Measurements from ENCODE around the gene CDH13.

DNA sequence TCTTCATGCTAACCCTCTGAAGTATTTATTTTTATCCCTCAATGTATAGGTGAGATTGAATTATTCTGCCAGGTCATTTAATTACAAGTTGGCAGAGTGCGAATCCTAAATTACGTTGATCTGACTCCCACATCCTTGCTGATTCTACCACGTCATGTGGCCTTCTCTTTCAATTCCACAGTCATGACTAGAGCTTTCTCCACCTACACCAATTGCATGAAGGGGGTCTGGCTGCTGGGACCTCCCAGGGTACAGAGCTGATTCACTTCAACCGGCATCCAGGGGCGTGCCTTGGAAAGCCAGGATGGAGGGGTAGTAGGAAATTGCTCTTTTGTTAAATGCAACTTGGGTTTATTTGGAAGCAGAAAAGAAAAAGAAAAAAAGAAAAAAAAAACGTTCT is 41.1 kb upstream of the CDH13 start:
- no peak for TF ChIP-seq CAMTA2 (CRISPR knock-in tag; conservative IDR thresholded peaks at IDR 0.05)
- no peak for TF ChIP-seq TAF7 (tag; IDR thresholded peaks at IDR 0.05)
- TF ChIP-seq, protein P1, sequence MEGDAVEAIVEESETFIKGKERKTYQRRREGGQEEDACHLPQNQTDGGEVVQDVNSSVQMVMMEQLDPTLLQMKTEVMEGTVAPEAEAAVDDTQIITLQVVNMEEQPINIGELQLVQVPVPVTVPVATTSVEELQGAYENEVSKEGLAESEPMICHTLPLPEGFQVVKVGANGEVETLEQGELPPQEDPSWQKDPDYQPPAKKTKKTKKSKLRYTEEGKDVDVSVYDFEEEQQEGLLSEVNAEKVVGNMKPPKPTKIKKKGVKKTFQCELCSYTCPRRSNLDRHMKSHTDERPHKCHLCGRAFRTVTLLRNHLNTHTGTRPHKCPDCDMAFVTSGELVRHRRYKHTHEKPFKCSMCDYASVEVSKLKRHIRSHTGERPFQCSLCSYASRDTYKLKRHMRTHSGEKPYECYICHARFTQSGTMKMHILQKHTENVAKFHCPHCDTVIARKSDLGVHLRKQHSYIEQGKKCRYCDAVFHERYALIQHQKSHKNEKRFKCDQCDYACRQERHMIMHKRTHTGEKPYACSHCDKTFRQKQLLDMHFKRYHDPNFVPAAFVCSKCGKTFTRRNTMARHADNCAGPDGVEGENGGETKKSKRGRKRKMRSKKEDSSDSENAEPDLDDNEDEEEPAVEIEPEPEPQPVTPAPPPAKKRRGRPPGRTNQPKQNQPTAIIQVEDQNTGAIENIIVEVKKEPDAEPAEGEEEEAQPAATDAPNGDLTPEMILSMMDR (IDR thresholded peaks at IDR 0.05 in 2 of 3, conservative IDR thresholded peaks at IDR 0.05 in 1 of 3; ENCODE audit: insufficient read depth in 2 of 3, low read depth in 1 of 3, low read length in 3 of 3): no peak
- no peak for TF ChIP-seq SMAD1 (IDR thresholded peaks at IDR 0.05; ENCODE audit: low read depth, low read length, partially characterized antibody)
- TF ChIP-seq ZNF143 (CRISPR knock-in tag; IDR thresholded peaks at IDR 0.05): no peak

Data from K562 (cell line).